H1 (cell line): ENCODE measurements around the gene PBX3. TPM values are rescaled to one million over a fixed set of nuclear protein-coding genes. Genes with fewer than 3 reads are reported as not detected.

ENCODE experiments used
- ATF3 ChIP-seq: IDR thresholded peaks from 2 replicates; pipeline ENCODE4 v1.6.1; 2011; ENCODE audit warnings: low read depth, mild to moderate bottlenecking, low read length; ENCODE audit not compliant: insufficient read depth
- polyA plus RNA-seq, 7 experiments: library from polyadenylated mRNA; depleted of rRNA in 3 of 7; stranded (reverse) in 5 of 7; unstranded in 2 of 7; fragments of >200 nt in 5 of 7; fragments of 200-250 nt in 2 of 7; gene quantifications; 1 replicate in 5 of 7; 2 replicates in 1 of 7; 4 replicates in 1 of 7; pipeline versions ENCODE4 v1.2.1 to v1.2.3, GENCODE V29; 2011 to 2013; ENCODE audit warnings: missing spikeins in 2 of 7, mixed read lengths in 2 of 7
- total RNA-seq: library from RNA; stranded (reverse); fragmentation: NEBNext Ultra II Directional; extraction: Animal tissue kit (Norgen Biotek cat#: 25700); gene quantifications from 2 replicates; pipeline ENCODE4 v1.2.1, GENCODE V29; 2021
- TF ChIP-seq, protein P1 (sequence below): fragments of 300-600 bp; sonication (generic); IDR thresholded peaks from 2 replicates; pipeline ENCODE4 v1.7.1; 2012; ENCODE audit warnings: low read length, moderate library complexity, mild to moderate bottlenecking, inconsistent platforms; ENCODE audit not compliant: insufficient replicate concordance

Gene PBX3
- total and polyA plus RNA-seq, 2 of the 8 experiments (the other 6 are each of a cell fraction or from before 2014, with no cell fraction given) = 22.7 to 44.3 TPM

- TF ChIP-seq, protein P1, sequence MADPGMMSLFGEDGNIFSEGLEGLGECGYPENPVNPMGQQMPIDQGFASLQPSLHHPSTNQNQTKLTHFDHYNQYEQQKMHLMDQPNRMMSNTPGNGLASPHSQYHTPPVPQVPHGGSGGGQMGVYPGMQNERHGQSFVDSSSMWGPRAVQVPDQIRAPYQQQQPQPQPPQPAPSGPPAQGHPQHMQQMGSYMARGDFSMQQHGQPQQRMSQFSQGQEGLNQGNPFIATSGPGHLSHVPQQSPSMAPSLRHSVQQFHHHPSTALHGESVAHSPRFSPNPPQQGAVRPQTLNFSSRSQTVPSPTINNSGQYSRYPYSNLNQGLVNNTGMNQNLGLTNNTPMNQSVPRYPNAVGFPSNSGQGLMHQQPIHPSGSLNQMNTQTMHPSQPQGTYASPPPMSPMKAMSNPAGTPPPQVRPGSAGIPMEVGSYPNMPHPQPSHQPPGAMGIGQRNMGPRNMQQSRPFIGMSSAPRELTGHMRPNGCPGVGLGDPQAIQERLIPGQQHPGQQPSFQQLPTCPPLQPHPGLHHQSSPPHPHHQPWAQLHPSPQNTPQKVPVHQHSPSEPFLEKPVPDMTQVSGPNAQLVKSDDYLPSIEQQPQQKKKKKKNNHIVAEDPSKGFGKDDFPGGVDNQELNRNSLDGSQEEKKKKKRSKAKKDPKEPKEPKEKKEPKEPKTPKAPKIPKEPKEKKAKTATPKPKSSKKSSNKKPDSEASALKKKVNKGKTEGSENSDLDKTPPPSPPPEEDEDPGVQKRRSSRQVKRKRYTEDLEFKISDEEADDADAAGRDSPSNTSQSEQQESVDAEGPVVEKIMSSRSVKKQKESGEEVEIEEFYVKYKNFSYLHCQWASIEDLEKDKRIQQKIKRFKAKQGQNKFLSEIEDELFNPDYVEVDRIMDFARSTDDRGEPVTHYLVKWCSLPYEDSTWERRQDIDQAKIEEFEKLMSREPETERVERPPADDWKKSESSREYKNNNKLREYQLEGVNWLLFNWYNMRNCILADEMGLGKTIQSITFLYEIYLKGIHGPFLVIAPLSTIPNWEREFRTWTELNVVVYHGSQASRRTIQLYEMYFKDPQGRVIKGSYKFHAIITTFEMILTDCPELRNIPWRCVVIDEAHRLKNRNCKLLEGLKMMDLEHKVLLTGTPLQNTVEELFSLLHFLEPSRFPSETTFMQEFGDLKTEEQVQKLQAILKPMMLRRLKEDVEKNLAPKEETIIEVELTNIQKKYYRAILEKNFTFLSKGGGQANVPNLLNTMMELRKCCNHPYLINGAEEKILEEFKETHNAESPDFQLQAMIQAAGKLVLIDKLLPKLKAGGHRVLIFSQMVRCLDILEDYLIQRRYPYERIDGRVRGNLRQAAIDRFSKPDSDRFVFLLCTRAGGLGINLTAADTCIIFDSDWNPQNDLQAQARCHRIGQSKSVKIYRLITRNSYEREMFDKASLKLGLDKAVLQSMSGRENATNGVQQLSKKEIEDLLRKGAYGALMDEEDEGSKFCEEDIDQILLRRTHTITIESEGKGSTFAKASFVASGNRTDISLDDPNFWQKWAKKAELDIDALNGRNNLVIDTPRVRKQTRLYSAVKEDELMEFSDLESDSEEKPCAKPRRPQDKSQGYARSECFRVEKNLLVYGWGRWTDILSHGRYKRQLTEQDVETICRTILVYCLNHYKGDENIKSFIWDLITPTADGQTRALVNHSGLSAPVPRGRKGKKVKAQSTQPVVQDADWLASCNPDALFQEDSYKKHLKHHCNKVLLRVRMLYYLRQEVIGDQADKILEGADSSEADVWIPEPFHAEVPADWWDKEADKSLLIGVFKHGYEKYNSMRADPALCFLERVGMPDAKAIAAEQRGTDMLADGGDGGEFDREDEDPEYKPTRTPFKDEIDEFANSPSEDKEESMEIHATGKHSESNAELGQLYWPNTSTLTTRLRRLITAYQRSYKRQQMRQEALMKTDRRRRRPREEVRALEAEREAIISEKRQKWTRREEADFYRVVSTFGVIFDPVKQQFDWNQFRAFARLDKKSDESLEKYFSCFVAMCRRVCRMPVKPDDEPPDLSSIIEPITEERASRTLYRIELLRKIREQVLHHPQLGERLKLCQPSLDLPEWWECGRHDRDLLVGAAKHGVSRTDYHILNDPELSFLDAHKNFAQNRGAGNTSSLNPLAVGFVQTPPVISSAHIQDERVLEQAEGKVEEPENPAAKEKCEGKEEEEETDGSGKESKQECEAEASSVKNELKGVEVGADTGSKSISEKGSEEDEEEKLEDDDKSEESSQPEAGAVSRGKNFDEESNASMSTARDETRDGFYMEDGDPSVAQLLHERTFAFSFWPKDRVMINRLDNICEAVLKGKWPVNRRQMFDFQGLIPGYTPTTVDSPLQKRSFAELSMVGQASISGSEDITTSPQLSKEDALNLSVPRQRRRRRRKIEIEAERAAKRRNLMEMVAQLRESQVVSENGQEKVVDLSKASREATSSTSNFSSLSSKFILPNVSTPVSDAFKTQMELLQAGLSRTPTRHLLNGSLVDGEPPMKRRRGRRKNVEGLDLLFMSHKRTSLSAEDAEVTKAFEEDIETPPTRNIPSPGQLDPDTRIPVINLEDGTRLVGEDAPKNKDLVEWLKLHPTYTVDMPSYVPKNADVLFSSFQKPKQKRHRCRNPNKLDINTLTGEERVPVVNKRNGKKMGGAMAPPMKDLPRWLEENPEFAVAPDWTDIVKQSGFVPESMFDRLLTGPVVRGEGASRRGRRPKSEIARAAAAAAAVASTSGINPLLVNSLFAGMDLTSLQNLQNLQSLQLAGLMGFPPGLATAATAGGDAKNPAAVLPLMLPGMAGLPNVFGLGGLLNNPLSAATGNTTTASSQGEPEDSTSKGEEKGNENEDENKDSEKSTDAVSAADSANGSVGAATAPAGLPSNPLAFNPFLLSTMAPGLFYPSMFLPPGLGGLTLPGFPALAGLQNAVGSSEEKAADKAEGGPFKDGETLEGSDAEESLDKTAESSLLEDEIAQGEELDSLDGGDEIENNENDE = no peak
- no peak for TF ChIP-seq ATF3
These were observed 84.4 kb downstream of the PBX3 start (continued) for GRCh38 chr9:125831616-125832015.
